ENCODE results near the gene SLC27A5.

- no peak for TF ChIP-seq CTCF (IDR thresholded peaks at IDR 0.05)
- TF ChIP-seq POLR2AphosphoS5 (IDR thresholded peaks at IDR 0.05), result no peak
These were observed 56.5 kb downstream of the SLC27A5 start for GRCh38 chr19:58455306-58455705.

Data from sigmoid colon (tissue), 4 donors.